GM12878 (cell line): ENCODE data around the gene HDAC3. TPM values are rescaled to one million over a fixed set of nuclear protein-coding genes. Genes with fewer than 3 reads are reported as not detected.

ENCODE experiments used
- ATAC-seq: fragments of 200-7000 bp; cut with Tn5 transposase; 3 replicates; pipeline ENCODE4 v1.9.1; 2020; ENCODE audit warnings: mild to moderate bottlenecking, moderate library complexity
- BruUV-seq: library from RNA; stranded (reverse); fragments of 400-500 nt; replicated peaks from 2 replicates; lab custom pipeline; 2021; lab: Mats Ljungman, UMichigan
- CTCF ChIA-PET: fragments of 300-600 bp; sonication (Branson Sonifier 250); formaldehyde crosslinking; extraction: SDS; loops from one replicate; lab custom pipeline; 2021; ENCODE audit warnings: inconsistent platforms; lab: Yijun Ruan, JAX
- POLR2A ChIA-PET: fragments of 350-600 bp; formaldehyde crosslinking; extraction: SDS; loops from one replicate; lab custom pipeline; 2021; ENCODE audit warnings: inconsistent platforms; lab: Charles Lee
- RAD21 ChIA-PET: fragments of 300-600 bp; sonication (Branson Sonifier 250); formaldehyde crosslinking; loops from one replicate; lab custom pipeline; 2023; ENCODE audit warnings: antibody characterized with exemption; ENCODE audit not compliant: unreplicated experiment; lab: Charles Lee
- SMC1A ChIA-PET: fragments of 300-600 bp; sonication (Branson Sonifier 250); formaldehyde crosslinking; loops from one replicate; lab custom pipeline; 2023; ENCODE audit not compliant: unreplicated experiment, uncharacterized antibody; lab: Charles Lee
- DNase-seq: peaks from one replicate; pipeline ENCODE4 v3.0.0-alpha.2; 2011; ENCODE audit warnings: low read depth, low spot score
- FAIRE-seq: peaks from 3 replicates; lab custom pipeline; 2011; peaks lifted over from hg19 to GRCh38; lab: Jason Lieb, UNC
- H2AFZ ChIP-seq: 2 replicates; pipeline ENCODE4 v1.6.0; 2011; ENCODE audit warnings: low read depth, low read length, control low read depth; ENCODE audit not compliant: control insufficient read depth
- H3K27ac ChIP-seq: 2 replicates; pipeline ENCODE4 v1.5.1; 2011; ENCODE audit warnings: control low read depth; ENCODE audit not compliant: control insufficient read depth, insufficient read depth
- H3K27me3 ChIP-seq, 2 experiments: replicated peaks in 1 of 2; 2 replicates each; pipeline versions ENCODE4 v1.6.0 to v1.6.1; 2011; ENCODE audit warnings: low read length in 1 of 2; ENCODE audit not compliant: control insufficient read depth in 2 of 2, insufficient read depth in 2 of 2
- H3K36me3 ChIP-seq, 2 experiments: 2 replicates each; pipeline ENCODE4 v1.5.1; 2011; ENCODE audit warnings: low read length in 1 of 2; ENCODE audit not compliant: control insufficient read depth in 2 of 2, insufficient read depth in 2 of 2
- H3K4me1 ChIP-seq: 2 replicates; pipeline ENCODE4 v1.6.1; 2011; ENCODE audit warnings: mild to moderate bottlenecking, low read length, moderate library complexity, mixed read lengths; ENCODE audit not compliant: control insufficient read depth, insufficient read depth
- H3K4me2 ChIP-seq: 2 replicates; pipeline ENCODE4 v1.6.0; 2011; ENCODE audit warnings: control low read depth; ENCODE audit not compliant: control insufficient read depth, insufficient read depth
- H3K4me3 ChIP-seq: fragments of 200-600 bp; sonication (generic); 2 replicates; pipeline ENCODE4 v1.5.1; 2016
- H3K79me2 ChIP-seq: 2 replicates; pipeline ENCODE4 v1.6.0; 2011; ENCODE audit warnings: low read length; ENCODE audit not compliant: control insufficient read depth, insufficient read depth
- H3K9ac ChIP-seq: 2 replicates; pipeline ENCODE4 v1.8.0; 2011; ENCODE audit warnings: low read length, control low read depth, mixed read lengths; ENCODE audit not compliant: control insufficient read depth, insufficient read depth
- H3K9me3 ChIP-seq: replicated peaks from 3 replicates; pipeline ENCODE4 v1.5.1; 2011; ENCODE audit warnings: mild to moderate bottlenecking, low read length; ENCODE audit not compliant: control insufficient read depth, insufficient read depth
- H4K20me1 ChIP-seq: 2 replicates; pipeline ENCODE4 v1.6.0; 2011; ENCODE audit not compliant: control insufficient read depth, insufficient read depth
- EZH2 ChIP-seq: IDR thresholded peaks from 2 replicates; pipeline ENCODE4 v1.6.1; 2012; ENCODE audit warnings: low read depth, mild to moderate bottlenecking, control low read depth, inconsistent platforms, low read length, borderline replicate concordance; ENCODE audit not compliant: control insufficient read depth
- GABPA ChIP-seq: IDR thresholded peaks from 2 replicates; pipeline ENCODE4 v1.6.1; 2014; ENCODE audit warnings: antibody characterized with exemption, low read depth, mild to moderate bottlenecking, inconsistent platforms
- HDAC6 ChIP-seq: fragments of 200-600 bp; sonication (generic); IDR thresholded peaks from one replicate; pipeline ENCODE4 v1.8.0; 2017; ENCODE audit warnings: antibody characterized with exemption; ENCODE audit not compliant: unreplicated experiment
- IKZF1 ChIP-seq: fragments of 450-650 bp; conservative IDR thresholded peaks from 2 replicates; pipeline ENCODE4 v1.6.1; 2017; ENCODE audit warnings: antibody characterized with exemption, mild to moderate bottlenecking
- IRF5 ChIP-seq: fragments of 450-650 bp; IDR thresholded peaks from 2 replicates; pipeline ENCODE4 v1.6.1; 2017; ENCODE audit warnings: borderline replicate concordance
- KLF5 ChIP-seq: fragments of 450-650 bp; IDR thresholded peaks from 2 replicates; pipeline ENCODE4 v1.6.1; 2014; ENCODE audit warnings: mild to moderate bottlenecking; ENCODE audit not compliant: partially characterized antibody
- MYB ChIP-seq: fragments of 150-350 bp; IDR thresholded peaks from 2 replicates; pipeline ENCODE4 v1.6.1; 2014; ENCODE audit warnings: mild to moderate bottlenecking, low read depth, low read length, borderline replicate concordance
- NFYB ChIP-seq: IDR thresholded peaks from 2 replicates; pipeline ENCODE4 v1.6.1; 2011; ENCODE audit warnings: low read depth, mild to moderate bottlenecking, low read length, improper control_type of control experiment, moderate library complexity; ENCODE audit not compliant: insufficient read depth
- PKNOX1 ChIP-seq: fragments of 450-650 bp; IDR thresholded peaks from 2 replicates; pipeline ENCODE4 v1.6.1; 2016; ENCODE audit warnings: mild to moderate bottlenecking
- PML ChIP-seq: IDR thresholded peaks from 2 replicates; pipeline ENCODE4 v1.6.1; 2012; ENCODE audit warnings: low read length, inconsistent platforms
- TARDBP ChIP-seq: IDR thresholded peaks from 2 replicates; pipeline ENCODE4 v1.6.1; 2016; ENCODE audit warnings: borderline replicate concordance
- WGBS: methylation state at CpG from one replicate; pipeline ENCODE4 v1.1.6; 2016; ENCODE audit warnings: low lambda C conversion rate; ENCODE audit not compliant: insufficient replicate concordance, insufficient coverage; ENCODE audit errors: missing lambda C conversion rate; 5-methylcytosine and 5-hydroxymethylcytosine counted together
- in situ Hi-C: fragments of 300-500 bp; cut with MboI; formaldehyde crosslinking; loops from 9 replicates; pipeline ENCODE4 v1.14.3; 2018; ENCODE audit warnings: mixed read lengths
- intact Hi-C: fragments of 100-400 bp; cut with micrococcal nuclease; formaldehyde crosslinking; loops from one replicate; pipeline ENCODE4 v1.14.2; 2022; ENCODE audit not compliant: unreplicated experiment
- polyA plus RNA-seq, 11 experiments: library from polyadenylated mRNA; depleted of rRNA in 4 of 11; unstranded in 6 of 11; stranded (reverse) in 5 of 11; fragments of >200 nt; fragmentation: Nextera tagmentation in 4 of 11; fragmentation: Illumina TruSeq in 1 of 11; extraction: Ambion mirVana in 4 of 11; extraction: Trizol in 1 of 11; gene quantifications; 1 replicate in 1 of 11; 2 replicates in 10 of 11; pipeline versions ENCODE4 v1.2.1 to v1.2.3, GENCODE V29; 2011 to 2016; ENCODE audit warnings: inconsistent platforms in 2 of 11, missing spikeins in 2 of 11, low read depth in 1 of 11
- total RNA-seq, 4 experiments: library from RNA; depleted of rRNA in 3 of 4; stranded (reverse); fragments of >200 nt in 3 of 4; fragmentation: Illumina TruSeq in 1 of 4; extraction: Trizol in 1 of 4; gene quantifications; 2 replicates each; pipeline versions ENCODE4 v1.2.1 to v1.2.3, GENCODE V29; 2013 to 2021
- TF ChIP-seq, protein P1 (sequence below): IDR thresholded peaks from 2 replicates; pipeline ENCODE4 v1.6.1; 2012; ENCODE audit warnings: low read length, inconsistent platforms

Gene HDAC3
- total and polyA plus RNA-seq, 10 of the 15 experiments (the other 5 are each of a cell fraction or from before 2014, with no cell fraction given): 62.2 to 140 (median 112) TPM

- Histone ChIP-seq H3K9ac (no peak overlapping the region), H3K4me2 (no peak overlapping the region), H3K27me3 (no peaks in the 10 kb centered on the region), H3K4me3 (no peak overlapping the region), H3K27ac (no peak overlapping the region), H4K20me1 (no peaks in the 10 kb centered on the region), H3K9me3 (no peaks in the 10 kb centered on the region), H3K36me3 (no peaks in the 10 kb centered on the region), H3K79me2 (no peaks in the 10 kb centered on the region), H2AFZ (no peak overlapping the region), H3K4me1 (peaks cover 8% of the 10 kb centered on the region)
- ChIA-PET POLR2A (no interaction called here), SMC1A (no interaction called here), CTCF (interaction anchor here (1.5 kb wide), 1 partner anchor 10 kb away, joined by 3 read pairs; no protein-coding TSS in a partner anchor), RAD21 (no interaction called here)
- TF ChIP-seq GABPA (no peak), IRF5 (no peak), NFYB (no peak), EZH2 (no peak), PML (no peak), MYB (no peak), PKNOX1 (no peak), TARDBP (no peak), IKZF1 (no peak), HDAC6 (no peak), KLF5 (no peak)
- TF ChIP-seq, protein P1, sequence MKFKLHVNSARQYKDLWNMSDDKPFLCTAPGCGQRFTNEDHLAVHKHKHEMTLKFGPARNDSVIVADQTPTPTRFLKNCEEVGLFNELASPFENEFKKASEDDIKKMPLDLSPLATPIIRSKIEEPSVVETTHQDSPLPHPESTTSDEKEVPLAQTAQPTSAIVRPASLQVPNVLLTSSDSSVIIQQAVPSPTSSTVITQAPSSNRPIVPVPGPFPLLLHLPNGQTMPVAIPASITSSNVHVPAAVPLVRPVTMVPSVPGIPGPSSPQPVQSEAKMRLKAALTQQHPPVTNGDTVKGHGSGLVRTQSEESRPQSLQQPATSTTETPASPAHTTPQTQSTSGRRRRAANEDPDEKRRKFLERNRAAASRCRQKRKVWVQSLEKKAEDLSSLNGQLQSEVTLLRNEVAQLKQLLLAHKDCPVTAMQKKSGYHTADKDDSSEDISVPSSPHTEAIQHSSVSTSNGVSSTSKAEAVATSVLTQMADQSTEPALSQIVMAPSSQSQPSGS: no peak
- DNase-seq (no peak), ATAC-seq (no peak), FAIRE-seq (no peak)
- no TSS peak for BruUV-seq
- intact Hi-C loops (no loop called here), in situ Hi-C loops (no loop called here)
- 44% methylated on average over 6 of the region's 7 CpGs for WGBS
Observed at GRCh38 chr5:141655020-141655419, 18.4 kb upstream of the HDAC3 start.
